ENCODE data around the gene HSPA14.

DNA sequence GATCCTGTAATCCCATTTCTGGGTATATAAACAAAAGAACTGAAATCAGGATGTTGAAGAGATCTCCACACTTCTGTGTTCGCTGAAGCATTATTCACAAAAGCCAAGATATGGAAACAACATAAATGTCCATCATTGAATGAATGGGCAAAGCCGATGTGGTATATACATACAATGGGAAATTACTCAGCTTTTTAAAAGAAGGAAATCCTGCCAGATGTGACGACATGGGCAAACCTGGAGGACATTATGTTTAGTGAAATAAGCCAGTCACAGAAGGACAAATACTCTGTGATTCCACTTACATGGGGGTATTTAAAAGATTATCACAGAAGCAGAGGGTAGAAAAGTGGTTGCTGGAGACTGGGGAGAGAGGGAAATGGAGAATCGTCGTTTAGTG lies 39.5 kb upstream of the HSPA14 start:
- TF ChIP-seq, protein P1, sequence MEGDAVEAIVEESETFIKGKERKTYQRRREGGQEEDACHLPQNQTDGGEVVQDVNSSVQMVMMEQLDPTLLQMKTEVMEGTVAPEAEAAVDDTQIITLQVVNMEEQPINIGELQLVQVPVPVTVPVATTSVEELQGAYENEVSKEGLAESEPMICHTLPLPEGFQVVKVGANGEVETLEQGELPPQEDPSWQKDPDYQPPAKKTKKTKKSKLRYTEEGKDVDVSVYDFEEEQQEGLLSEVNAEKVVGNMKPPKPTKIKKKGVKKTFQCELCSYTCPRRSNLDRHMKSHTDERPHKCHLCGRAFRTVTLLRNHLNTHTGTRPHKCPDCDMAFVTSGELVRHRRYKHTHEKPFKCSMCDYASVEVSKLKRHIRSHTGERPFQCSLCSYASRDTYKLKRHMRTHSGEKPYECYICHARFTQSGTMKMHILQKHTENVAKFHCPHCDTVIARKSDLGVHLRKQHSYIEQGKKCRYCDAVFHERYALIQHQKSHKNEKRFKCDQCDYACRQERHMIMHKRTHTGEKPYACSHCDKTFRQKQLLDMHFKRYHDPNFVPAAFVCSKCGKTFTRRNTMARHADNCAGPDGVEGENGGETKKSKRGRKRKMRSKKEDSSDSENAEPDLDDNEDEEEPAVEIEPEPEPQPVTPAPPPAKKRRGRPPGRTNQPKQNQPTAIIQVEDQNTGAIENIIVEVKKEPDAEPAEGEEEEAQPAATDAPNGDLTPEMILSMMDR (IDR thresholded peaks at IDR 0.05), result no peak
- TF ChIP-seq EP300 (IDR thresholded peaks at IDR 0.05), result no peak
